GM21786 (cell line): ENCODE measurements around the gene MS4A10.

Experiments
- ATAC-seq: cut with Tn5 transposase; IDR thresholded peaks from one replicate; pipeline ENCODE4 v1.9.1; 2021; ENCODE audit not compliant: unreplicated experiment

MS4A10 gene

DNA sequence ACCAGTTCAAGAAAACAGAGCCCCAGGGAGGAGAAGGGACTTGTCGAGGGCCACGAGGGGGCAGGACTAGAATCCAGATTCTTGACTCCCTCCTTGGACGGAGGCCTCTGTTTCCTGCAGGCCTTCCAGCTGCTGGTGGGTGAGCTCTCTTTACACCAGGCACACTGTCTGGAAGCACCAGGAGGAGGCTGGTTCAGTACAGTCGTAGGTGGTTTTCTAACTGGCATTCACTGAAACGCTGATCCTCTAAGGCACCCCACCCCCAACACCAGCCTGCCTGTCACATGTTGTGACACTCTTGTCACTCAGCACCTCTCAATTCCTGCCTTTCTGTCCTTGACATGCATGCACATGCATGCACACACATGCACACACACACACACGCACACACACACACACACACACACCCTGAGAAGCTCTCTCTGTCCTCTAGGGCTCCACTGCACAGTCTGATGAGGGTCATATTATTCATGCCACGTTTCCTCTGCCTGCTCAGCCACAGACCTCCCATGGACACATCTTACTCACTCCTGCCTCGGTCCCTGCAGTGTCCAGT is 751 bp downstream of the MS4A10 start:
- no peak for ATAC-seq

GRCh38 chr11:60786811-60787567 is 1.9 kb downstream of the MS4A10 start:
- no peak for ATAC-seq

DNA sequence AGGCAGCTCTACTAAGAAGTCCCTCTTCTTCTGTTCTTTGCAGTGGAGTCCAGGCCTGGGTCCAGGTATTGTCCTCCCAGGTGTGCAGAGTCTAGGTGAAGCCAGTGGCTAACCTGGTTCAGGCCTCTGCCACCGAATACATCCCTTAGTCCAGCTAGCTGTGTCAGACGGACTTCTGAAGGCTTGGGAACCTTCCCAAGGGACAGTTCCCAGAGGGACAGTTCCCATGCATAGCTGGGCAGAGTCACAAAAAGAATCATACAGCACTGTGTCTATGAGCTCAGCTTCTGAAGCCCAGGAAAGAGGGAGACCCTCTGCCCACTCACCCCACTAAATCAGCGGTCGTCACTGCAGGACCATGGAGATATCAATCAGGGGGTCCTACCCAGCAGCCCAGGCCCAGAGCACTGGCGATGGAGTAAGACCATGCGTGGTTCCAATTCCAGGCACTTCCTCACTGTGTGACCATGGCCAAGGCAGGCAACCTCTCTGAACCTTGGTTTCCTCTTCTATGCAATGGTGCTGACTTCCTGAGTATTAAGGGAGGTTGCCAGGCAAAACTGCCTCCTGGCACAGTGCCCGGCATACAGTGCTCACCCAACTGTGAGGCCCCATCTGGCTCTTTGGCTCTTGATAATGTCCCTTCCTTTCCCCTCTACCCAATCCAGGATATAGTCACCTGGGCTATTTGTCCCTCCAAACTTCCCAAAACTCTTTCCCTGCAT is 3.4 kb downstream of the MS4A10 start:
- ATAC-seq, result no peak

DNA sequence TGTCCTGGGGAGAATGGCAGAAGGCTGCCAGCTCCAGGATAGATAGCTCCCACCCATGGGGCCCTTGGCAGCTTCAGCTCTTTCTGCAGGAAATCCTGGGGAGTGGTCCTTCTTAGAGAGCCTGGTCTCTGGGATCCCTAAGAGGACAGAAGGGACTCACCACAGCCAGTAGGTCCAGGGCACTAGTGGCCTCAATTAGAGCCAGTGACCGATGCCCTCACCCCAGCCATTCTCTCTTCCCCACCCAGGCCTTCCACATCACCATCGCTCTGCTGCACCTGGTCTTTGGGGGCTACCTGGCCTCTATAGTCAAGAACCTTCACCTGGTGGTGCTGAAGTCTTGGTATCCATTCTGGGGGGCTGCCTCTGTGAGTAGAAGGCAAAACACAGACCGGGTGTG is 5.6 kb downstream of the MS4A10 start:
- ATAC-seq, result no peak

DNA sequence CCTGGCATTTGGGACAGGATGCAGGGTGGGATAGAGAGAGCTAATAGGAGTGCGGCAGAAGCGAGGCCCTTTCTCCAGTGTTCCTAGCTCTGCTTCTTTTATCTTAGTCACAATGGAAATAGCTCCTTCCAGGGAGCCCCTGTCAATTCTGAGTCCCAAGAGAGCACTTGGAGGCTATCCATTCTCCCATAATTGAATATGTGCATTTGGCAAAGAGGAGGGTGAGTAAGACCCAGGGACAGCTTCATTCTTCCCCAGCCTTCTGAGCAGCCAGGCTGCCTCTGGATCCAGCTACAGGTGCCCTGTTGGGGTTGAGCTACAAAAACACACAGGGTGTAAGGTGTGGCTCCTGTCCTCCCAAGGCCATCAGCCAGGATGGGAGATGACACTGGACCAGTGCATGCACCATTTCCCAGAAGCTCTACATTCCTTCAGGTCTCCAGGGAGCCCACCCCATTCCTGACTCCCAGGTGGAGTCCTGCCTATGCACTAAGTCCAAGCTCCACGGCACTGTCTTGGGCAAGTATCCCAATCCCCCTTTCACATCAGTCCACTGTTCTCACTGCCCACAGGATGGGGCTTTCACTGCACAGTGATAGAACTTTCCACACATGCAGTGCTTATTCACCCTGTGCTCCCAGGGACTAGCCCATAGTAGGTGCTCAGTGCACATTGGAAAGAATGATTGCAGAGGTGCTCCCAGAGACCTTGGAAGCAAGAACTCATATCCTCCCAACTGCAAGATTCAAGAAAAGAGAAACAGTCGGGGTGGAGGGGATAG is 6.2 kb downstream of the MS4A10 start:
- no peak for ATAC-seq

DNA sequence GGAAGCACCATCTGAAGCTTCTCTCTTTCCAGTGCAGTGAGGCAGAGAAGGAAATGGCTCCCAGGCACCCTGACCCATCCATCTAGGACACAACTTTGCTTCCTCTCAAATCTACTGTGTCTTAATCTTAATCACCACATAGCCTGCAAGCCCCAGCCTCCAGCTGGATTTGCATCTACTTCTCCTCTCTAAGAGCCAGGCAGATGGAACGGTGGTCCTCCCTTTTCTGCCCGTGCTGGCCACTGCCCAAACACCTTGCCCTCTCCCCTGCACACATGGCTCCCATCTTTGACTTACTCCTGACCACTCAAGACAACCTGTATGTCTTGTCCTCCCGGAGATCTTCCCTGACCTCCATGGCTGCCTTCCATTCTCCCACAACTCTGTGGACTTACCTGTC is 7.4 kb downstream of the MS4A10 start:
- no peak for ATAC-seq

- ATAC-seq, result no peak
Observed at GRCh38 chr11:60795291-60795690, 10.2 kb downstream of the MS4A10 start.

DNA sequence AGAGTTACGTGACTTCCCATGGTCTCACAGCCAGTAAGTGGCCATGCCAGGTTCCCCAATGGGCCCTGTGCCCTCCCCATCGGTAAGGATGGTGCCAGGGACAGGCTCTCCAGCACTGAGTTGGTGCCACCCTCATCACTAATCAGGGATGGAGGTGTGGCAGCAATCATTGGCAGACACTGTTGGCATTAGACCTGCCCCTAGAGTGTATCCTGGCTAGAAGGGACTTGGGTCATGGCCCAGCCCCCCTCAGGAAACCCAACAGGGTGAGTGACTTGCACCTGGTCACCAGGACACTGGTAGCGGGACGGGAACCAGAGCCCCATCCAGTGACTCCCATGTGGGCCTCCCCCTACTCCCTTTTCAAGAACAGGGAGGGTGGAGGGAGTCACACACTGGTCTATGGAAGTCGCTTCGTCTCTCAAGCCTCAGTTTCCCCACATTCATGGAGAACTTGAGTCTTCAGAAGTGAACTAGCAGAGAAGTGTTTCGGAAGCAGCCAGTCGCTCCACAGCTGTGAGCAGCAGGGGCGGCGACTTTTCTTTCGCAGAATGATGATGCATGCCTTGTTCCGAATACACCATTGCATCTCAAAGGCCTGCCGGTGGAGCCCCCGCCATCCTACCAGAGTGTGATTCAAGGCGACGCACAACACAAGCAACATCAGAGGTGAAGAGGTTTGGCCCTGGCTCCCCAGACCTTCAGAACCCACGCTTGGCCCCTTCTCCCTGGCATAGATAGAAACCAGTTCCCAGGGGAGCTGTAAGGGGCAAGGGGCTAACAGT is 12.9 kb downstream of the MS4A10 start:
- no peak for ATAC-seq

DNA sequence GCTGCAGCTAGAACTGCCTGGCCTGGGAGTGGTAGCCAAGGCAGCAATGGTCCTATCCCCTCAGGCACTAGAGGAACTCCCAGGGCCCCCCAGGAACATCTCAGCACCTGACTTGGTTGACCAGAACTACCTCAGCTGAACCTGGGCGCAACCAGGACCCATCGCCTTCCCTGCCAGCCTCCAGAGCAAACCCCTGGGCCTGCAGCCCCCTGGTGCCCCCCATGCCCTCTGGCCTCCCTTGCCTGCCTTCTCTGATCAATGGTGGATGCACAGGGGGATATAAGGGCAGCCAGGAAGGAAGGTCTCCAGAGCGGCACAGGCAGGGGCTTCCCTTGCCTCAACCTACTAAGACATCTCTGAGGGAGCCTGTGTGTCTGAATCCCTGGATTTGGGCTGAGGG is 13.5 kb downstream of the MS4A10 start:
- ATAC-seq, result no peak

DNA sequence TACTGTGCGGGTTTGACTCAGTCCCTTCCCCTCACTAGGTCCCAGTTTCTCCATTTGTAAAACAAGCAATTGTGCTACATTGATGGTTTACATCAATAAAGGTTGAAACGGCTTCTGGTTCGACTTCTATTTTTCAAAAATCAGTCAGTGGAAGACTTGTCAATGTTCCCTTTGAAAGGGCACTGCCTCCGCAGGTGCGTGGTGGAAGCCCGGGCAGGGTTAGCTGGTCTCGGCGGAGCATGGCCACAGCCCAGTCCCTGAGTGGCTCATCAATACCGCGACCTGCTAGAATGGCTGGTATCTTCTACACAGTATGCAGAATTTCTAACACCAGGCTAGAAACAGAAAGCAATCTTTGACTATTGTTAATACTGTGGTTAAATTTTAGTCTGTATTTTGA is 16.1 kb downstream of the MS4A10 start:
- ATAC-seq, result no peak

DNA sequence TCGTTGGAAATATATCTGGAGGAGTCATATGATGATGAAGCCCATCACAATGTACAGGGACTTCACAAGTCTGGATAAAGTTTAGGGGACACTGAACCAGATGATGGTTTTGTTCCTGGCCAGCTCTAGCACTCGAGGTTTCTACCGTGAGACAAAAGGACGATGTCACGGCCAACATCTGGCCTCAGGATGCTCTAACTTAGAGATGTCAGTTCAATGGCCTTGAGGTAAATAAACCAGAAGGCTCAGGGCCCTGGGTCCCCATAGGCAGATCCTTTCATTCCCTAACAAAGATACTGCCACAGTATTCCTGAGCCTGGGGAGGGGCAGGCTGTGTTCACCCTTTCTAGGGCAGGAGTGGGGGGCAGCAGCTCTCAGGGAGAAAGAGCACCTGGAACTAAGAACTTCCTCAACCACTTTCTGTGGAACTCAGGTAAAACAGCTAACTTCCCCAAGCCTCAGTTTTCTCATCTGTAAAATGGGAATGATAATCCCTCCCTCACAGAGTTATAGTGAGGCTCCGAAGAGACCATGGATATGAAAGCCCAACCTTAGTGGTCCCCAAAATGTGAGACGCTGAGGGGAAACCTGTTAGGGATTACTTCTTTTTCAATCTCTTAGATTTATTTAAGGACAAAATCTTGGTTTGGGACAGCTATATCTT is 18.3 kb downstream of the MS4A10 start:
- ATAC-seq, result no peak

DNA sequence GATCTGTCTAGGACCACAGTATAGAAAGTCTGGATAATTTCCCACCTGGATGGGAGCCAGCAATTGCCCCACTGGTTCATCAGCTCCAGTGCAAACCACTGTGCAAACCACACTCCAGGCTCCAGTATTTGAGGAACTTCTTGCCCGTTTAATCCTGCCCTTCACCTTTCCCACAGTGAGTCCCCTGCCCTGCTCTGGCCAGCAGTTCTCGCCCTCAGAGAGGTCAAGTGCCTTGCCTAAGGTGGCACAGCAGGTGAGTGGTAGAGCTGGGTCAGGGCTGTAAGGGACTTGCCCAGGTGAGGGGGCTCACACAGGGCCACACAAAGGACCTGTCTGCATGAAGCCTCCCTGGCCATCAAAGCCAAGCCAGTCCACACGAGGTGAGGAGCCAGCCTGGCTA is 24.1 kb downstream of the MS4A10 start:
- no peak for ATAC-seq

DNA sequence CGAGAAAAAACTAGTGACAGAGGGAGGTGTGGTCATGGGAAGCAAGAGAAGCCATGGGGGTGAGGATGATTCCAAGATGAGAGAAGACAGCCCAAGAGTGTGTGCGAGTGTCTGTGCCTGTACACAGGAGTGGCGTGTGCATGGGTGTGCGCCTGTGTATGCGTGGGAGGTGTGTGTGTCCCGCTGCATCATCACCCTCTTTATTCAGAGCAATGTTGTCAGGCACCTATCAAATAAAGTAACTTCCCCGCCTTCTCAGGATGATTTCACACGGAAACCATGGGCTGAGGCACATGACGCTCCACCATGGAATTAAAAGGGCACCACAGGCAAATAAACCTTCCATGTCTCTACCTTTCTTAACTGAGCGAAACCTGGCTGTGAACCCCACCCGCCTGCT is 24.6 kb downstream of the MS4A10 start:
- no peak for ATAC-seq

- ATAC-seq, result no peak
Observed at GRCh38 chr11:60810151-60810550, 25.0 kb downstream of the MS4A10 start.

- no peak for ATAC-seq
Observed at GRCh38 chr11:60810569-60810968, 25.4 kb downstream of the MS4A10 start.

GRCh38 chr11:60813324-60813723 is 28.2 kb downstream of the MS4A10 start:
- ATAC-seq, result no peak

DNA sequence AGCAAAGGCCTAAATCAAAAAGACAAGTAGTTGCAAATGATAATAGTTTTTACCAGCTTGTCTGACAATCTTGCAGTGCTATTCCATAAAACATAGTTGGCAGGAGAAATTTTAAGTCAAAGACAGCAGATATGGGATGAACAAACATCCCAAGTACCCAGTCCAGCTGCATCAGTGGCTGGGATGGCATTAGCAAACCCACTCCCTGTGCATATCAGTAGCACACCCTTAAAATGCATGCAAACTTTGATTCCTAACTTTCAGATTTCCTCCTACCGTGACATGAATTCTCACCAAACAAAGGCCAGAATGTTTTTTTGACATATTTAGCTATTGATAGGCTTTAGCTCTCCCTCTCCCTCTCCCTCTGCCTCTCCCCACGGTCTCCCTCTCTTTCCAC is 29.0 kb downstream of the MS4A10 start:
- ATAC-seq, result no peak

DNA sequence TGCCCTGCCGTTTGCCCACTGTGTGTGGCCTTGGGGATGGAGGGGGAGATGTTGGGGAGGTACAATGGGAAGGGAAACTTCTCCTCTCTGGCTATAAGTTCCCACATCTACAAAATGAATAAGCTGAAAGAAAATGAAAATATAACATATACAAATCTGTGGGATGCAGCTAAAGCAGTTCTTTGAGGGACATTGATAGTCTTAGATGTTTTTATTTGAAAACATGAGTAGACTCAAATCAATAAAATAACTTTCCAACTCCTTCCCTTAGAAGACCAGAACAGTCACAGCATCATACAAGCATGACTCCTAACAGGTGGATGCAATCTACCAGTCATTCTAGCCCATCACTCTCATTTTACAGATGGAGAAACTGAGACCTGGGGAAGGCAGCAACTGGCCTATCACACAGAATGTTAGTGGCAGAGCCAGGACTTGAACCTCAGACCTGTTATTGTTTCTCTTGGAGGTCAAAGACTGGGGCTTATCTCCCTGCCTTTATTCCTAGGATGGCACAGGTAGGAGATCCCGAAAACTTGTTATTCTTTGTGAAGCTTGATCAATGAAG is 31.5 kb downstream of the MS4A10 start:
- ATAC-seq, result no peak

GRCh38 chr11:60818057-60818456 is 32.9 kb downstream of the MS4A10 start:
- no peak for ATAC-seq
